GM11168 (cell line): Measurements from ENCODE around the gene NADK.
"Not testable (repeated sequence)": the region's sequence is repeated elsewhere in the genome, so short reads cannot be mapped to it uniquely, and the experiment has no call there.

Experiments
- in situ Hi-C: fragments of 300-500 bp; cut with MboI; formaldehyde crosslinking; loops from one replicate; pipeline ENCODE4 v1.12.0; 2022; ENCODE audit warnings: low sequenced_read_pairs; ENCODE audit not compliant: unreplicated experiment

Gene NADK

DNA sequence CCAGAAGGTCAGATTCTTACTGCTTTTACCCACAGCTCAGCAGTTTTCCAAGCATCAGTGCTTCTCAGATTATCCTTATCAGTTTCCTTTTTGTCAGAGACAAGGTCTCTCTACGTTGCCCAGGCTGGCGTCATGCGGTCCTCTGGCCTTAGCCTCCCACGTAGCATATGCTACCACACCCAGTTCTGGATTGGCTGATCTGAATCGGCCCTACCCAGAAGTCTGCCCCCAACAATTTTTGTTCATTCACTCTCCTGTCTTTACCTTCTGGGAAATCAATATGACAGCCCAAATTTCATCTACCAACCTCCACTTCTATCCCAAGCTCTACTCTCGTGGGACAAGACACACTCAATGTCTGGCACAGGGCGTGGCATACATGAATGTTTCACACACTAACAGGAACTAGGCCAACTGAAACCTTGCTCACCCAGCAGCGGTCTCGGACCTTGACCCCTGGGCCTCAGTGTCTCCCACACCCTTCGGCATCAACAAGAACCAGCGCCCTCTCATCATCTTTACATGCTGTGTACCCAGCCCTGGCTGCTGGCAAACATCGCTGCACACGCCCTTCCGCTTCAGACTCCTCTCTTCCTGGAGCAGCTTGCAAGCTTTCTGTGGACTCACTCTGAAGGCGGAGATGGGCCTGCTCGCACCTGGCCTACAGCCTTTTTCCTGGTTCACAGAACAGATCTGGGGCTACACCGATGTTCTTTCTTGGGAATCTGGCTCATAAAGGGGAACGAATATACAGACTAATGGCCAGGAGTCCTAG is 63.0 kb downstream of the NADK start:
- in situ Hi-C loops: not testable (repeated sequence)

DNA sequence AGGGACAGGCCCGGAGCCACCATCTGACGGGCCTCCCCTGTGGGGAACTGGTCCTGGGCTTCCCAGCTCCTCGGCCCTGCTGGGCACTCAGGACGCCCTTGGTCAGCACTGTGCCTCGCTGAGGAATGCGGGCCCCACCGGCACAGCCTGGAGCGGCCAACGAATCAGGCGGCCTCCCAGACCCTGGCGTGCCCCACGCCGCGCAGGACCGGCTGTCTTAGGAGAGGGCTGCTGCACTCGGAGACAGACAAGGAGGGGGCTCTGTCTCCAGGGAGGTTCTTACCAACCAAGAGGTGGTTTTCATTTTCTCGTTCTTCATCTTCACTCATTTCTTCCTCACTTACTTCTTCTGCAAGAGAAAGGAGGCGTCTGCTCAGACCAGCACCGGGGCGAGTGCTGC is 70.4 kb downstream of the NADK start:
- in situ Hi-C loops: not testable (repeated sequence)

DNA sequence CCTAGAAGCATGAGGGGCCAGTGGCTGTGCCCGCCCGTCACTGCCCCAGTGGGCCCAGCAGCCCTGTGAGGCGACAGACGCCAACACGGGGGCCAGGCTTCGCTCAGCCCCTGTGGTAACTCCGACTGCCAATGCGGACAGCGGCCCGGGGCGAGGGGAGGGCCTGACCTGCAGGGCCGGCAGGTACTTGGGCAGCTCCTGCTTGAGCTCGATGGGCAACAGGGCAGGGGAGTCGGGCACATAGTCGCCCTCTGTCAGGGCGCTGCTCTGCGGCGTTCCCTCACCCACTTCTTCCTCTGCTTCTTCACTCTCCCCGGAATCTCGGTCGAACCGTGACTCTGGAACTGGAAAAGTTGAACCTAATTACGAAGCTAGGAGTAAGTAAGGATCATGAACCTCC is 71.0 kb downstream of the NADK start:
- in situ Hi-C loops: not testable (repeated sequence)

DNA sequence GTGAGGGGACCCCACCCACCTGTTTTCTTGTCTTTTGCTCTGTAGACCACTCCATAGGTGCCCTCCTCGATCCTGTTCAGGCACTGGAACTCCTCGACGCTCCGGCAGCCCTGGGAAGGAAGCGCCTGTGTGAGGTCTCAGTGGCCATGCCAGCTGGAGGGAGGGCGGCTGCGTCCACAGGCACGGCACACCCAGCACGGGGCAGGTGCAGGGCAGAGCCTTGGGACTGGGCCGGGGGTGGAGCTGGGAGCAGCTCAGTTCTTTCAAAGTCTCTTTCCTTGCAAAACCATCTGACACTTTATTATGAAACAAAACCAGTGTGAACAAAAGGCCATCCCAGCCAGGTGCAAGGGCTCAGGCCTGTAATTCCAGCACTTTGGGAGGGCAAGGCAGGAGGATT is 72.6 kb downstream of the NADK start:
- in situ Hi-C loops: not testable (repeated sequence)

DNA sequence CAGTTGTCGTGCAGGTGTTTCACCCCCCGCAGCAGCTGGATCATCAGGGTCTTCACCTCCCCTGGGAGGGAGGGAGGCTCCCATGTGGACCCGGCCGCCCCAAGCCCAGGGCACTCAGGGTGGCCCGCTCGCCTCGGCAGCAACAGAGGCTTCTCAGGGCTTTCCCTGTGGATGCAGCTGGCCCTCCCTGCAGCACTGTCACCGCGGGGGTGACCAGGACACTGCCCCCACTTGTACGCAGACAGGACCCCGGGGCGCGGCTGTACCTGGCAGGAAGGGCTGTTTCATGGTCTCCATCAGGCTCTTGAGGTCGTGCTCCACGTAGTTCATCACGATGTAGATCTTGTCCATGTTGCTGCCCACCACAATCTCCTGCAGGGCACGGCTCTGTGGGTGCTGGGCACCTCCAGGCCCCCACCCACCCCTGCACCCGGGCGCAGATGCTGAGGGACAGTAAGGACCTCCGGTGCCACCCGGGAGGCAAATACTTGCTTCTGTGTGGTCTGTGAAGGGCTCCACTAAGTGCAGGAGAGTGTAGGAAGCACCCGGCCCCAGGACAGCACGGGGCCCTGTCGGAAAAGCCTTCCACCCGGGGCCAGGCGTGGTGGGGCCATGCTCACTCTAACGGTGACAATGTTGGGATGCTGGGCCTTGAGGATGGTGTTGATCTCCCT is 73.8 kb downstream of the NADK start:
- in situ Hi-C loops: not testable (repeated sequence)

DNA sequence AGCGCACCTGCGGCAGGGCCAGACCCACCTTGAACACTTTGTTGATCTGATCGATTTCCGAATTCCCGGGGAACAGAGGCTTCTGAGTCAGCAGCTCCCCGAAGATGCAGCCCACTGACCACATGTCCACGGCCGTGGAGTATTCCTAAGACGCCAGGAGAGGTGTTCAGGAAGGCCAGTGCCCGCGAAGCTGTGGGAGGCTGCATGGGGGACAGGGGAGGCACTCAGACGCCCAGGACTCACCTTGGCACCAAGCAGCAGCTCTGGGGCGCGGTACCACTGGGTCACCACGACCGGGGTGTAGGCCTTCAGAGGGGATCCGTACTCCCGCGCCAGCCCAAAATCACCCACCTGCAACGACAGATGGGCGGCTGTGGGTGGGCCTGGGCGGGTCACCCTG is 74.5 kb downstream of the NADK start:
- in situ Hi-C loops: no loop called here

DNA sequence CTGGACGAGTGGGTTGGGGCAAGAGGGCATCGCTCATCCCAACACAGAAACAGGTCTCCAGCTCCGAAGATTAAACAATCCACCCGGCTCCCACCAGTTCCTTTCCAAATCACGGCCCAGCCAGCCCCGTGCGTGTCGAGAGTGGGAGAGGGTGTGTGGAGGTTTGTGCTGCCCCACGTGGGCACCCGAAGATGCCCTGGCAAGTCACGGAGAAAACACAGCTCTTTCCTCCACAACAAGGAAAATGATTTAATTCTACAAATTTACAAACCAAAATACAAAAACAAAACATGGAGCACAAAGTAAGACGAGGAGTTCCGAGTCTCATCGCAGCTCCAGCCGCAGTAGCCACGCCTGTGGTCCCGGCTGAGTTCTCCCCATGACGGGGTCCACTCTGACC is 75.8 kb downstream of the NADK start:
- in situ Hi-C loops: not testable (repeated sequence)
